Ramos (cell line): ENCODE measurements around the gene AP4S1.
"Not testable (repeated sequence)": the region's sequence is repeated elsewhere in the genome, so short reads cannot be mapped to it uniquely, and the experiment has no call there.

Source experiments
- in situ Hi-C: fragments of 300-500 bp; cut with MboI; formaldehyde crosslinking; loops from one replicate; pipeline ENCODE4 v1.14.3; 2022; ENCODE audit warnings: low sequenced_read_pairs; ENCODE audit not compliant: unreplicated experiment

Gene AP4S1

GRCh38 chr14:31080056-31080455 is 54.6 kb downstream of the AP4S1 start:
- in situ Hi-C loops: loop anchor here (10.0 kb wide), 1 partner anchor 105 kb away; no protein-coding TSS in a partner anchor

DNA sequence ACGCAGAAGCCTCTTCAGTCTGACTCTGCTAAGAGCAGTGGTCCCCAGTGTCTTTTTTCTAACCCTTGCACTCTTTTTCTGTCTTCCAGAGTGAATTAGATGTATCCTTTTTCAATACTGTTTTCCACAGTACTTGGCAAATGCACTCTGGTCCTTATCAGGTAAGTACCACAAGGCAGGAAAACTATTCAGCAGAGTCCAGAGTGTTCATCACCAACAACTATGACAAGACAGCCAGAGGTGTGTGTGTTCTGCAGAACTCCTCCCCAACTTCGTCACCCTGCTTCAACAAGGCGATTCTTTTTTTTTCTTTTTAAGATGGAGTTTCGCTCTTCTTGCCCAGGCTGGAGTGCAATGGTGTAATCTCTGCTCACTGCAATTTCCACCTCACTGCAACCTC is 55.0 kb downstream of the AP4S1 start:
- in situ Hi-C loops: loop anchor here (10.0 kb wide), 1 partner anchor 106 kb away; no protein-coding TSS in a partner anchor

GRCh38 chr14:31083781-31084180 is 58.3 kb downstream of the AP4S1 start:
- in situ Hi-C loops: loop anchor here (10.0 kb wide), 1 partner anchor 109 kb away; no protein-coding TSS in a partner anchor

DNA sequence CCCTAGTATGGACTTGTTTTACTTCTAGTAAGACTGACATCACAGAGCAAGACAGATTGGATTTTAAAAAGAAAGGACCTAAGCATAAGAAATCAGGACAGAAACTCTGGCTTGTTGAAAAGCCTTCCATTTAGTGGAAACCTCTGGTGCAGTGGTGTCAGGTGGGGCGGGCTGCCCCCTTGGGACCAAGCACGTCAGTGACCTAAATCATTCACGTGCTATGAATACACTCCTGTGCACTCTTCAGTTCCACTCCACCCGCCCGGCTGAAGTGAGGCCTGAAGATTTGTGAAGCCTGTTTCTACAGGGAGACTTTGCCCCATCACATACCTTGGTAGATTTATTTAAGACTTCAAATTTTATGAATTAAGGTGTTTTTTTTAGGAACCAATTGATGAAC is 58.9 kb downstream of the AP4S1 start:
- in situ Hi-C loops: loop anchor here (10.0 kb wide), 1 partner anchor 110 kb away; no protein-coding TSS in a partner anchor

DNA sequence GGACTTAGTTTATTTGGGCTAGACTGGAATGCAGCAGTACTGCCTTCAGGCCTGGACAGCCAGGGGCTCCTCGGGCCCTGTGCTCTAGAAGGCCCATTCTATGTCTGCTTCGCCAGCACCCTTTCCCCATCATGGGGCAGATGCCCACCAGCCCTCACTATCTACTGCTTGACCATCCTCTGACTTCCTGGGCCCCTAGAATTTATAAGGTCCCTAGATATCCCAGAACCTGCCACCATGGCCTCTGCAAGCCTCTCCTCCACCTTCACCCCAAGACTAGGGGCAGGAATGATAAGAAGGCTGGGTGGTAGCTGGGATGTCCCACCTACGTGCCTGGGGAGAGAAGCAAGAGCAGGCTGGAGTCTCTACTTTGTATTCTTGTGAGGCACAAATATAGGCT is 59.6 kb downstream of the AP4S1 start:
- in situ Hi-C loops: loop anchor here (10.0 kb wide), 1 partner anchor 110 kb away; no protein-coding TSS in a partner anchor

DNA sequence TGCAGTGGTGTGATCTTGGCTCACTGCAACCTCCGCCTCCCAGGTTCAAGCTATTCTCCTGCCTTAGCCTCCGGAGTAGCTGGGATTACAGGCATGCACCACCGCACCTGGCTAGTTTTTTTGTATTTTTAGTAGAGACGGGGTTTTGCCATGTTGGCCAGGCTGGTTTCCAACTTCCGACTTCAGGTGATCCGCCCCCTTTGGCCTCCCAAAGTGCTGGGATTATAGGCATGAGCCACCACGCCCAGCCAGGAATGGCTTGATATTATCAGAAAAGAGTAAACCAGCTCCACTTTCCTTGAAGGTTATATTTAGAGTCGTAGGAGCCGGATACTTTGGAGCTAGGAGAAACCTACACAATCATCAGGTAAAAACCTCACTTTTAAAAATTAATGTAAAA is 61.0 kb downstream of the AP4S1 start:
- in situ Hi-C loops: loop anchor here (10.0 kb wide), 1 partner anchor 112 kb away; no protein-coding TSS in a partner anchor

GRCh38 chr14:31090883-31091764 is 65.7 kb downstream of the AP4S1 start:
- in situ Hi-C loops: no loop called here

GRCh38 chr14:31092160-31092708 is 66.8 kb downstream of the AP4S1 start:
- in situ Hi-C loops: no loop called here

DNA sequence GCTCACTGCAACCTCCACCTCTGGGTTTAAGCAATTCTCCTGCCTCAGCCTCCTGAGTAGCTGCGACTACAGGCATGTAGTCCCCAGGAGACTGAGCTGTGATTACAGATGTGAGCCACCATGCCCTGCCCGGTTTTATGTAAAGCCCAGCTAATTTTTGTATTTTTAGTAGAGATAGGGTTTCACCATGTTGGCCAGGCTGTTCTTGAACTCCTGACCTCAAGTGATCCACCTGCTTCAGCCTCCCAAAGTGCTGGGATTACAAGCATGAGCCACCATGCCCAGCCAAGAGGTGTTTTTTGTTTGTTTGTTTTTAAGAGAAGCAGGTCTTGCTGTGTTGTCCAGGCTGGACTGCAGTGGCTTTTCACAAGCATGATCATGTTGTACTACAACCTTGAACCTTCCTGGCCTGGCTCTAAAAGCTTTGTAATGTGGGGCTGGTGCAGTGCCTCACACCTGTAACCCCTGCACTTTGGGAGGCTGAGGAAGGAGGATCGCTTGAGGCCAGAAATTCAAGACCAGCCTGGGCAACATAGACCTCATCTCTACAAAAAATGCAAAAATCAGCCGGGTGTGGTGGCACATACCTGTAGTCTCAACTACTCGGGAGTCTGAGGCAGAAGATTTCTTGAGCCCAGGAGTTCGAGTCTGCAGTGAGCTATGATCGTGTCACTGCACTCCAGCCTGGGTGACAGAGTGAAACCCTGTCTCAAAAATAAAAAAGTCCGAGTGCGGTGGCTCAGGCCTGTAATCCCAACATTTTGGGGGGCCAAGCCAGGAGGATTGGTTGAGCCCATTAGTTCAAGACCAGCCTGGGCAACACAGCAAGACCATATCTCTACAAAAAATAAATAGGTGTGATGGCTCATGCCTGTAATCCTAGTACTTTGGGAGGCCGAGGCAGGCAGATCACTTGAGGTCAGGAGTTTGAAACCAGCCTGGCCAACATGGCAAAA is 68.7 kb downstream of the AP4S1 start:
- in situ Hi-C loops: not testable (repeated sequence)

DNA sequence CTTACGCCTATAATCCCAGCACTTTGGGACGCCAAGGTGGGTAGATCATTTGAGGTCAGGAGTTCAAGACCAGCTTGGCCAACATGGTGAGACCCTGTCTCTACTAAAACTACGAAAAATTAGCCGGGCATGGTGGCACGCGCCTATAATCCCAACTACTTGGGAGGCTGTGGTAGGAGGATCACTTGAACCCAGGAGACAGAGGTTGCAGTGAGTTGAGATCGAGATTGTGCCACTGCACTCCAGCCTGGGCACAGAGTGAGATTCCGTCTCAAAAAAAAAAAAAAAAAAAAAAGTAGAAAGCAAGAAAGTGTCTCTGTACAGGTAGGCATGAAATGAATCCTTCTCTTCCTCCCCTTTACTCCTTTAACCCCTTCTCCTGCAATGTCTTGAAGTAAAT is 70.4 kb downstream of the AP4S1 start:
- in situ Hi-C loops: not testable (repeated sequence)

DNA sequence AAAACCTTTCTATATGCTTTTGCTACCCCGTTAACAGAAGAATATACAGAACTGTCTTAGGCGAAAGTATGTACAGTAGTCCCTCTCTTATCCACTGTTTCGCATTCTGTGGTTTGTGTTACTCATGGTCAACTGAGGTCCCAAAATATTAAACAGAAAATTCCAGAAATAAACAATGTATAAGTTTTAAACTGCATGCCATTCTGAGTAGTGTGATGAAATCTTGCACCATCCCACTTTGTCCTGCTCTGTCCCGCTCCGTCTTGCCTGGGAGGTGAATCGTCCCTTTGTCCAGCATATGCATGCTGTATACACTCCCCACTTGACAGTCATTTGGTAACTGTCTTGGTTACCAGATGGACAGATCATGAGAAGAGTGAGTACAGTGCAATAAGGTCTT is 70.8 kb downstream of the AP4S1 start:
- in situ Hi-C loops: no loop called here

- in situ Hi-C loops: no loop called here
These were observed 71.6 kb downstream of the AP4S1 start for GRCh38 chr14:31097081-31097480.

- in situ Hi-C loops: no loop called here
These were observed 81.3 kb downstream of the AP4S1 start for GRCh38 chr14:31106768-31107167.

DNA sequence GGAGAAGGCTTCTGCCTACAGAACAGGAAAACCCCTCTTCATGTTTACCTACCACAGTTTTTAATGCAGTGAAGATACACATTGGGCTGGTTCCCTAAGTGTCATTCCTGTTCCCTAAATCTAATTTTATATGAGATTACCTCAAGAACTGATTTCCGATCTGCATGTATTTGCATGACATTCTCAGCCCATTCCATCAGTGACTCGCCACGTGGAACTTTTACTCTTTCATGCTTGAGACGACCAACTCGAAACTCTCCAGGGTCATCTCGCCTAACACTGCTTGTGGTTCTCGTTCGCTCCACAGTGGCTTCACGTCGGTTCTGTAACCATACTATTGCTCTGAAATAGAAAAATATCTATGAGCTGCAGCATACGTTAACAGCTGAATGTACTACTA is 83.8 kb downstream of the AP4S1 start:
- in situ Hi-C loops: no loop called here

DNA sequence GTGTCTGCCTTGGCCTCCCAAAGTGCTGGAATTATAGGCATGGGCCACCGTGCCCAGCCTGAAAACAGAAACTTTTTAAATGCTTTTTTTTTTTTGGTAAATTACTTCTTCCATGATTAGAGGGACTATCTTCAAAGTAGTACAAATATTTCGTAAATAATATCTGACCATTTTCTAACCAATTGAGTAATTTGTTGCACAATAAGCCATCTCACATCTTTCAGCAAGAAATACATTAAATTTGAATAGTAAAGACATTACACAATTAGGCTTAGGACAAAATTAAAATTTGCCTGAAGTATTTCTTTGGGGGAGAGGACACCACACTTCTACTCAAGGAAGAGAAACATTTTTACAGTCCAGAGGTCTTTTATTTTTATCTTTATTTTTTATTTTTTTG is 85.4 kb downstream of the AP4S1 start:
- in situ Hi-C loops: no loop called here

DNA sequence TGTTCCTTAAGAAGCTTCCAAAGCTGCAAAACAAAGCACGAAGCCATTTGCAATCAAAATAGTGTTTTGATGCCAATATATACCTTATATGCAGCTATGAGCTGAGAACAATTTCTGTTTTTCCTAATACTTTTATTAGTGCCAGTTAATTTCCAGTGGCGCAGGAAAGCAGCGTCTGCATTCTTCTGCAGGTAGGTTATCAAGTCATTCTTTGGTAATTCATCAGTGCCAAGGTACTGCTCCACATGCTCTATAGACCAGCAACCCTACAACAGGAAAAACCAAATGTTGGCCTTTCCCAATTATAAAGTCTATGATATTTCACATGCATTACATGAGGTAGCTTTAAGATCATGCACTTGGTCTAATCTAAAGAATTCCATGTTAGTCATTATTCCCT is 88.3 kb downstream of the AP4S1 start:
- in situ Hi-C loops: no loop called here

GRCh38 chr14:31118892-31119291 is 93.4 kb downstream of the AP4S1 start:
- in situ Hi-C loops: no loop called here

DNA sequence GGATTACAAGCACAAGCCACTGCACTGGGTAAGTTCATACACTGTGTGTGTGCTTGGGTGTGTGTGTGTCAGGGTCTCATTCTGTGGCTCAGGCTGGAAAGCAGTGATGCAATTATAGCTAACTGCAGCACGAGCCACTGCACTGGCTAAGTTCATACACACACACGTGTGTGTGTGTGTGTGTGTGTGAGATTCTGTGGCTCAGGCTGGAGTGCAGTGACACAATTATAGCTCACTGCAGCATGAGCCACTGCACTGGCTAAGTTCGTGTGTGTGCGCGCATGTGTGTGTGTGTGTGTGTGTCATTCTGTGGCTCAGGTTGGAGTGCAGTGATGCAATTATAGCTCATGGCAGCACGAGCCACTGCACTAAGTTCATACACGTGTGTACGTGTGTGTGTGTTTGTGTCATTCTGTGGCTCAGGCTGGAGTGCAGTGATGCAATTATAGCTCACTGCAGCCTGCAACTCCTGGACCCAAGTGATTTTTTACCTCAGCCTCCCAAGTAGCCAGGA is 96.7 kb downstream of the AP4S1 start:
- in situ Hi-C loops: no loop called here

DNA sequence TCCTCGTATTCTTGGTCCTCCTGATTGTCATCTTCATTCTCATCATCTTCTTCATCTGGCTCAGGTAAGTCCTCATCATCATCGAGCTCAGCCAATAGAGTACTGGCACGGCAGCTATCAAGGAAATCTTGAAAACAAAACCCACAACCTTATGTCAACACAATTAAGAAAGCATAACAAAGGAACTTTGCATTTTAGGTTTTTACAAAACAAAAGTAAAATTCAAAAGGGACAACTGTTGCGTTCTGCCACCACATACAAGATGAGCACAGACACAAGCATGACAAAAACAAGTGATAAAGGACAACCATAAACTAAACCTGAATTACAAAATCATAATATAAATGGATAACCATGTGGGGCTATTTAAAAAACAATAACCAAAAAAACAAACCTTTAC is 97.5 kb downstream of the AP4S1 start:
- in situ Hi-C loops: no loop called here

- in situ Hi-C loops: no loop called here
These were observed 98.7 kb downstream of the AP4S1 start for GRCh38 chr14:31124197-31124596.
